Natural killer cell treated with Interleukin-12 subunit alpha and Interleukin-12 subunit beta and Interleukin-15 and Interleukin-18, amount 100 ng/mL, for 72 hours (primary cell): ENCODE data around the gene VASP. TPM values are rescaled to one million over a fixed set of nuclear protein-coding genes. Genes with fewer than 3 reads are reported as not detected.

Experiments
- ATAC-seq, 2 donors: fragments of 150-1000 bp; cut with Tn5 transposase in 1 of 2; sonication (Bioruptor Pico), chemical (Tn5 transposase) in 1 of 2; 2 replicates each; pipeline ENCODE4 v1.10.0; 2021
- DNase-seq: peaks from one replicate; pipeline ENCODE4 v3.0.0; 2022; ENCODE audit warnings: low spot score
- H3K27ac Mint-ChIP-seq, 2 donors: 1 replicate in 1 of 2; 2 replicates in 1 of 2; pipeline ENCODE4 v1.8.0; 2022; ENCODE audit warnings: mixed read lengths in 2 of 2, mild to moderate bottlenecking in 1 of 2, moderate library complexity in 1 of 2
- H3K27me3 Mint-ChIP-seq, 2 donors: 1 replicate in 1 of 2; 2 replicates in 1 of 2; pipeline ENCODE4 v1.8.0; 2022; ENCODE audit warnings: mixed read lengths in 2 of 2
- H3K36me3 Mint-ChIP-seq: one replicate; pipeline ENCODE4 v1.8.0; 2022; ENCODE audit warnings: mixed read lengths
- H3K4me1 Mint-ChIP-seq, 2 donors: 1 replicate in 1 of 2; 2 replicates in 1 of 2; pipeline ENCODE4 v1.8.0; 2022; ENCODE audit warnings: low read depth in 2 of 2, mixed read lengths in 2 of 2, mild to moderate bottlenecking in 1 of 2
- H3K4me3 Mint-ChIP-seq: one replicate; pipeline ENCODE4 v1.8.0; 2022; ENCODE audit warnings: mixed read lengths
- H3K9me3 Mint-ChIP-seq: 2 replicates; pipeline ENCODE4 v1.8.0; 2022; ENCODE audit warnings: mixed read lengths
- total RNA-seq, 2 donors: library from RNA; stranded (reverse); gene quantifications; one replicate each; pipeline ENCODE4 v1.2.3, GENCODE V29; 2022

The VASP gene
- total RNA-seq, 2 donors from 2014 or later, result 447 to 589 TPM

GRCh38 chr19:45575216-45575615, 67.9 kb downstream of the VASP start:
- peaks cover 18 to 24% of the 10 kb centered on the region in 2 donors for H3K4me1 Mint-ChIP-seq

More at GRCh38 chr19:45575216-45575615, 67.9 kb downstream of the VASP start:
- no peak for ATAC-seq
- H3K27me3 Mint-ChIP-seq, result no peaks in the 10 kb centered on the region
- H3K9me3 Mint-ChIP-seq, result no peaks in the 10 kb centered on the region
- no peak overlapping the region for H3K27ac Mint-ChIP-seq
- no peak for DNase-seq
- no peak overlapping the region for H3K4me3 Mint-ChIP-seq
- no peaks in the 10 kb centered on the region for H3K36me3 Mint-ChIP-seq

Other genes starting within 250 kb of the VASP start
- under 1 TPM in 1 of 2 donors, not detected in 1; 0.29 TPM for gene CKM, start 184.6 kb upstream of the VASP start, total RNA-seq
- not detected for gene KLC3, start 166.7 kb upstream of the VASP start, total RNA-seq
- 10 to 100 TPM; 18.1 to 44.0 TPM for gene ERCC2, start 136.9 kb upstream of the VASP start, total RNA-seq
- 10 to 100 TPM; 12.2 to 14.1 TPM for gene PPP1R13L, start 102.4 kb upstream of the VASP start, total RNA-seq
- 10 to 100 TPM; 11.0 to 25.4 TPM for gene POLR1G, start 100.8 kb upstream of the VASP start, total RNA-seq
- gene ERCC1, start 83.6 kb upstream of the VASP start, total RNA-seq, result 10 to 100 TPM; 65.0 to 67.8 TPM
- gene FOSB, start 39.5 kb upstream of the VASP start, total RNA-seq, result 10 to 100 TPM; 16.3 to 18.0 TPM
- 1 to 10 TPM; 5.9 to 7.8 TPM for gene RTN2, start 10.4 kb upstream of the VASP start, total RNA-seq
- 1 to 10 TPM; 3.2 to 3.6 TPM for gene PPM1N, start 9.0 kb upstream of the VASP start, total RNA-seq
- gene OPA3, start 77.3 kb downstream of the VASP start, total RNA-seq, result 10 to 100 TPM; 17.0 to 17.5 TPM
- gene GPR4, start 94.7 kb downstream of the VASP start, total RNA-seq, result under 1 TPM in 1 of 2 donors, not detected in 1; 0.24 TPM
- 100 to 1,000 TPM; 232 to 255 TPM for gene EML2, start 131.9 kb downstream of the VASP start, total RNA-seq
- gene GIPR, start 160.7 kb downstream of the VASP start, total RNA-seq, result 10 to 100 TPM; 29.0 to 74.0 TPM
- 100 to 1,000 TPM; 389 to 427 TPM for gene SNRPD2, start 184.5 kb downstream of the VASP start, total RNA-seq
- gene QPCTL, start 185.2 kb downstream of the VASP start, total RNA-seq, result 10 to 100 TPM in 1 of 2 donors, 1 to 10 TPM in 1; 8.4 to 22.7 TPM
- 10 to 100 TPM; 36.9 to 53.8 TPM for gene FBXO46, start 223.4 kb downstream of the VASP start, total RNA-seq
- gene MEIOSIN, start 226.0 kb downstream of the VASP start, total RNA-seq, result not detected